Calu3 (cell line): Measurements from ENCODE around the gene ATF1. TPM values are rescaled to one million over a fixed set of nuclear protein-coding genes. Genes with fewer than 3 reads are reported as not detected.
"Not testable (repeated sequence)": the region's sequence is repeated elsewhere in the genome, so short reads cannot be mapped to it uniquely, and the experiment has no call there.

Source experiments
- BruUV-seq: library from RNA; stranded (reverse); fragments of 400-500 nt; replicated peaks from 2 replicates; lab custom pipeline; 2021; lab: Mats Ljungman, UMichigan
- CTCF ChIA-PET: fragments of 300-600 bp; sonication (Branson Sonifier 250); formaldehyde crosslinking; loops from one replicate; lab custom pipeline; 2022; ENCODE audit warnings: antibody characterized with exemption; lab: Charles Lee
- DNase-seq: peaks from one replicate; pipeline ENCODE4 v3.0.0; 2022
- H3K27ac Mint-ChIP-seq: one replicate; pipeline ENCODE4 v1.8.0; 2022; ENCODE audit warnings: mixed read lengths; ENCODE audit not compliant: unreplicated experiment
- H3K27me3 Mint-ChIP-seq: one replicate; pipeline ENCODE4 v1.8.0; 2022; ENCODE audit warnings: mixed read lengths; ENCODE audit not compliant: unreplicated experiment
- H3K36me3 Mint-ChIP-seq: one replicate; pipeline ENCODE4 v1.8.0; 2022; ENCODE audit warnings: mild to moderate bottlenecking, moderate library complexity, mixed read lengths; ENCODE audit not compliant: insufficient read depth, unreplicated experiment
- H3K4me1 Mint-ChIP-seq: one replicate; pipeline ENCODE4 v1.8.0; 2022; ENCODE audit warnings: mild to moderate bottlenecking, low read depth, mixed read lengths; ENCODE audit not compliant: unreplicated experiment
- H3K4me3 Mint-ChIP-seq: one replicate; pipeline ENCODE4 v1.8.0; 2022; ENCODE audit warnings: mild to moderate bottlenecking, low read depth, moderate library complexity, mixed read lengths; ENCODE audit not compliant: unreplicated experiment
- H3K9me3 Mint-ChIP-seq: one replicate; pipeline ENCODE4 v1.8.0; 2022; ENCODE audit warnings: low read depth, mixed read lengths; ENCODE audit not compliant: unreplicated experiment
- intact Hi-C: fragments of 100-400 bp; cut with micrococcal nuclease; formaldehyde crosslinking; loops from one replicate; pipeline ENCODE4 v1.10.0; 2022; ENCODE audit not compliant: unreplicated experiment
- total RNA-seq: library from RNA; stranded (reverse); gene quantifications from 2 replicates; pipeline ENCODE4 v1.2.3, GENCODE V29; 2022
- TF ChIP-seq, protein P1 (sequence below): fragments of 200-600 bp; IDR thresholded peaks from one replicate; pipeline ENCODE4 v1.8.0; 2022; ENCODE audit warnings: antibody characterized with exemption; ENCODE audit not compliant: unreplicated experiment

ATF1 gene
- total RNA-seq, 1 experiment from 2014 or later, result 22.9 TPM

DNA sequence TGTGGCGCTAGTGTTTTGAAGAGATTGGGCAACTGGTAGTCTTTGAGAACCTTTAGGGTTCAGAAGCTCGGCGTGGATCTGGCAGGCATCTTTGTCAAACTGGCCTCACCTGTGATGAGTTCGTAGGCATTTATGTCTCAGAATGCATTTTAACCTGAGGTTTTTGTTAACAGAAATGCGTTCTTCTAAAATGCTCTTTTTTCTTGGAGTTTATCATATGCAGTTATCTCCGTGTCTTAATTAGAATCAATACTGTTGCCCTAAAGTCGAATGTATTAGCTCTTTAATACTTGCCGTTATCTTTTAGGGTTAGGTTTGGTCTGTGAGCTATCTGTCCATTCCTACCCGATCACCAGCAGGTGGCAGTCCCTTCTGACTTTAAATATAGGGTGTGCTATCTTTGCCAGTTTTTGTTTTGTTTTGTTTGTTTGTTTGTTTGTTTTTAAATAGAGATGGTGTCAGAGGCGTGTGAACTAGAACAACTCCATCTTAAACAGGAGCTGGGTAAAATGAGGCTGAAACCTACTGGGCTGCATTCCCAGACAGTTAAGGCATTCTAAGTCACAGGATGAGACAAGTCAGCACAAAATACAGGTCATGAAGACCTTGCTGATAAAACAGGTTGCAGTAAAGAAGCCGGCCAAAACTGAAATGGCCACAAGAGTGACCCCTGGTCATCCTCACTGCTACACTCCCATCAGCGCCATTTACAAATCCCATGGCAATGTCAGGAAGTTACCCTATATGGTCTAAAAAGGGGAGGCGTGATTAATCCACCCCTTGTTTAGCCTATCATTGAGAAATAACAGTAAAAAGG lies 1.4 kb downstream of the ATF1 start:
- H3K4me3 Mint-ChIP-seq, result peak overlapping the region; percentile 83
- TF ChIP-seq, protein P1, sequence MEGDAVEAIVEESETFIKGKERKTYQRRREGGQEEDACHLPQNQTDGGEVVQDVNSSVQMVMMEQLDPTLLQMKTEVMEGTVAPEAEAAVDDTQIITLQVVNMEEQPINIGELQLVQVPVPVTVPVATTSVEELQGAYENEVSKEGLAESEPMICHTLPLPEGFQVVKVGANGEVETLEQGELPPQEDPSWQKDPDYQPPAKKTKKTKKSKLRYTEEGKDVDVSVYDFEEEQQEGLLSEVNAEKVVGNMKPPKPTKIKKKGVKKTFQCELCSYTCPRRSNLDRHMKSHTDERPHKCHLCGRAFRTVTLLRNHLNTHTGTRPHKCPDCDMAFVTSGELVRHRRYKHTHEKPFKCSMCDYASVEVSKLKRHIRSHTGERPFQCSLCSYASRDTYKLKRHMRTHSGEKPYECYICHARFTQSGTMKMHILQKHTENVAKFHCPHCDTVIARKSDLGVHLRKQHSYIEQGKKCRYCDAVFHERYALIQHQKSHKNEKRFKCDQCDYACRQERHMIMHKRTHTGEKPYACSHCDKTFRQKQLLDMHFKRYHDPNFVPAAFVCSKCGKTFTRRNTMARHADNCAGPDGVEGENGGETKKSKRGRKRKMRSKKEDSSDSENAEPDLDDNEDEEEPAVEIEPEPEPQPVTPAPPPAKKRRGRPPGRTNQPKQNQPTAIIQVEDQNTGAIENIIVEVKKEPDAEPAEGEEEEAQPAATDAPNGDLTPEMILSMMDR, result peak; percentile 47
- no peaks in the 10 kb centered on the region for H3K27me3 Mint-ChIP-seq
- H3K27ac Mint-ChIP-seq, result peak overlapping the region; percentile 81
- TSS peak; percentile 54 for BruUV-seq
- peaks cover 26% of the 10 kb centered on the region for H3K4me1 Mint-ChIP-seq
- DNase-seq, result peak; percentile 29
- no peaks in the 10 kb centered on the region for H3K9me3 Mint-ChIP-seq
- intact Hi-C loops, result no loop called here
- CTCF ChIA-PET, result interaction anchor here (0.6 to 1.7 kb wide), 8 partner anchors 8 to 263 kb away, joined by 3 to 10 read pairs (median 4); no protein-coding TSS in a partner anchor
- peaks cover 32% of the 10 kb centered on the region for H3K36me3 Mint-ChIP-seq

DNA sequence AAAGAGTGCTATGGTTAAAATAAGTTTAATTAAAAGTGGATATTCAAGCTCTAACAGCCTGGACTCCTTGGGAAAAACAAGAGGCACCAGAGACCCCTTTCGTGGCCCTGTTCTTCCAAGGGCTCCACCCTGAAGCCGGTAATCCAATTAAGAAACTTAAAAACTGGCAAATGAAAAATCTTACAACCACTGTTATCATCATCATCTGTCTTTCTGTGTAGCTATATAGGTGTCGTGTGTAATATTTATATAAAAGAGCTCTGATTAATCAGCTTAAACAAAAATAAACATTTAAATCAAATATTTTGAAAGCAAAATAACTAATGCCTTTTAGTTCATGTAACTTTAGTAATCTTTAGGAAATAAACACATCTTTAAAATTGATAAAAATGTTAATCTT lies 4.5 kb downstream of the ATF1 start:
- intact Hi-C loops, result no loop called here
- Mint-ChIP-seq H3K4me1 (peaks cover 18% of the 10 kb centered on the region), H3K36me3 (peaks cover 22% of the 10 kb centered on the region), H3K9me3 (no peaks in the 10 kb centered on the region), H3K4me3 (no peak overlapping the region), H3K27me3 (no peaks in the 10 kb centered on the region), H3K27ac (no peak overlapping the region)
- DNase-seq, result no peak
- CTCF ChIA-PET, result interaction anchor here (0.7 kb wide), 1 partner anchor 657 kb away, joined by 3 read pairs; no protein-coding TSS in a partner anchor
- no TSS peak for BruUV-seq
- TF ChIP-seq, protein P1, result no peak

DNA sequence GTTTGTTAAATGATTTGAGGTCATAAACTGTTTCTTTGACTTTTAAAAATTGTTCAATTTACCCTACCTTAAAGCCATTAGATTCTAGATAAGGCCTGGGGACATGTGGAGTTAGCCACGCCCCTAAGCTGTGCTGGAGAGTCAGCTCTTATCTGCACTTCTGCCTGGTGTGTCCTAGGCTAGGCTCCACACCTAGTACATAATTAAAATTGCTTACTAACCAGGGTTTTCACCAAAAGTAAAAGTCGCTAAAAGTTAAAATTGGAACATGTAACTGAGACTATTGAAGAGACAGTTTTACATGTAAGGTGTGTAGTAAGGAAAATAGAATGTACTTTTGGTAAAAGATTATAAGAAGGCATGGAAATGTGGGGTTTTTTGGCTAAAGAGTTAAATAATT lies 4.9 kb downstream of the ATF1 start:
- BruUV-seq, DNase-seq, intact Hi-C loops, H3K27me3 Mint-ChIP-seq, H3K27ac Mint-ChIP-seq, H3K9me3 Mint-ChIP-seq, H3K4me3 Mint-ChIP-seq: not testable (repeated sequence)
- CTCF ChIA-PET, result interaction anchor here (0.5 kb wide), 1 partner anchor 444 kb away, joined by 5 read pairs; no protein-coding TSS in a partner anchor
- Mint-ChIP-seq H3K4me1 (peaks cover 18% of the 10 kb centered on the region), H3K36me3 (peaks cover 18% of the 10 kb centered on the region)

DNA sequence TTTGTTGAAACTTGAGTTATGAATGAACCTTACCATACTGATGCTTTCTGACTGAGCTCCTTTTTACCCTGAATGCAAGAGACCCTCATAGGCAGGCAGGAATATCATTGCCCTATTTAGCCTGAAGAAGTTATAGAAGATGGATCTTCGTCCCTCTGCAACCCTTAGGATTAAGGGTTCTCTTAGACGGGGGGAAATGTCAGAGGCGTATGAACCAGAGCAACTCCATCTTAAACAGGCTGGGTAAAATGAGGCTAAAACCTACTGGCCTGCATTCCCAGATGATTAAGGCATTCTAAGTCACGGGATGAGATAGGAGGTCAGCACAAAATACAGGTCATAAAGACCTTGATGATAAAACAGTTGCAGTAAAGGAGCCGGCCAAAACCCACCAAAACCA lies 7.5 kb downstream of the ATF1 start:
- no peak overlapping the region for H3K4me3 Mint-ChIP-seq
- H3K4me1 Mint-ChIP-seq, result peaks cover 8% of the 10 kb centered on the region
- H3K27ac Mint-ChIP-seq, result no peak overlapping the region
- no TSS peak for BruUV-seq
- H3K36me3 Mint-ChIP-seq, result no peaks in the 10 kb centered on the region
- H3K27me3 Mint-ChIP-seq, result no peaks in the 10 kb centered on the region
- no peak for DNase-seq
- H3K9me3 Mint-ChIP-seq, result no peaks in the 10 kb centered on the region
- CTCF ChIA-PET, result no interaction called here
- TF ChIP-seq, protein P1, result no peak
- intact Hi-C loops, result no loop called here

DNA sequence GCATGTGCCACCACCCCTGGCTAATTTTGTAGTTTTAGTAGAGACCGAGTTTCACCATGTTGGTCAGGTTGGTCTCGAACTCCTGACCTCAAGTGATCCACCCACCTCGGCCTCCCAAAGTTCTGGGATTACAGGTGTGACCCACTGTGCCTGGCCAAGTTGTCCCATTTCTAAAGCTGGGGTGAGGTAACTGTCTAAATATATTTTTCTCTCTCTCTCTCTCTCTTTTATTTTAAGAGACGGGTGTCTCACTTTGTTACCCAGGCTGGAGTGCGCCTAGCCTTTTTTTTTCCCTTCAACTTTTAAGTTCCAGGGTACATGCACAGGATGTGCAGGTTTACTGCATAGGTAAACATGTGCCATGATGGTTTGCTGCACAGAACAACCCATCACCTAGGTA lies 8.6 kb downstream of the ATF1 start:
- peaks cover 8% of the 10 kb centered on the region for H3K4me1 Mint-ChIP-seq
- DNase-seq, result no peak
- H3K9me3 Mint-ChIP-seq, result no peaks in the 10 kb centered on the region
- H3K36me3 Mint-ChIP-seq, result no peaks in the 10 kb centered on the region
- H3K27ac Mint-ChIP-seq, result no peak overlapping the region
- CTCF ChIA-PET, result interaction anchor here (0.7 kb wide), 1 partner anchor 605 kb away, joined by 3 read pairs; the partner anchor contains the start of gene CERS5
- intact Hi-C loops, result no loop called here
- TF ChIP-seq, protein P1, result no peak
- no peak overlapping the region for H3K4me3 Mint-ChIP-seq
- BruUV-seq, result no TSS peak
- no peaks in the 10 kb centered on the region for H3K27me3 Mint-ChIP-seq
